Jurkat, Clone E6-1 (cell line): Measurements from ENCODE around the gene XPA. TPM values are rescaled to one million over a fixed set of nuclear protein-coding genes. Genes with fewer than 3 reads are reported as not detected.
"Not testable (repeated sequence)": the region's sequence is repeated elsewhere in the genome, so short reads cannot be mapped to it uniquely, and the experiment has no call there.

ENCODE experiments used
- DNase-seq: peaks from one replicate; pipeline ENCODE4 v3.0.0-alpha.2; 2011; ENCODE audit warnings: low read depth, low spot score
- H3K4me3 ChIP-seq: 2 replicates; pipeline ENCODE4 v1.5.1; 2011; ENCODE audit warnings: mild to moderate bottlenecking, low read length, control low read depth, moderate library complexity
- polyA plus RNA-seq: library from polyadenylated mRNA; unstranded; fragments of >200 nt; gene quantifications from one replicate; pipeline ENCODE4 v1.2.1, GENCODE V29; 2012; ENCODE audit warnings: missing spikeins; ENCODE audit not compliant: insufficient read length, insufficient read depth

Gene XPA
- polyA plus RNA-seq, result 18.7 TPM

GRCh38 chr9:97696803-97697601, at the start of gene XPA:
TSS of gene XPA (minus strand) at chr9:97697340. CDS start at chr9:97697292, 48 bp downstream.
- DNase-seq, result peak; percentile 84
- H3K4me3 ChIP-seq, result peak within 1 kb of the TSS; percentile 77

GRCh38 chr9:97744710-97745708, 47.9 kb upstream of the XPA start:
- H3K4me3 ChIP-seq, result no peak overlapping the region
- DNase-seq, result no peak

- not testable (repeated sequence) for DNase-seq, H3K4me3 ChIP-seq
These were observed 46.9 kb upstream of the XPA start for GRCh38 chr9:97744025-97744424.

- no peak for DNase-seq
- no peak overlapping the region for H3K4me3 ChIP-seq
These were observed 45.4 kb upstream of the XPA start for GRCh38 chr9:97742545-97742944.

- DNase-seq, result no peak
- H3K4me3 ChIP-seq, result no peak overlapping the region
These were observed 44.8 kb upstream of the XPA start for GRCh38 chr9:97741947-97742346.

- H3K4me3 ChIP-seq, result no peak overlapping the region
- no peak for DNase-seq
These were observed 44.0 kb upstream of the XPA start for GRCh38 chr9:97740848-97741821.

- H3K4me3 ChIP-seq, result no peak overlapping the region
- no peak for DNase-seq
These were observed 40.3 kb upstream of the XPA start for GRCh38 chr9:97737429-97737828.

GRCh38 chr9:97735070-97735600, 38.0 kb upstream of the XPA start:
- H3K4me3 ChIP-seq, result no peak overlapping the region
- DNase-seq, result no peak

GRCh38 chr9:97726716-97727115, 29.6 kb upstream of the XPA start:
- no peak for DNase-seq
- H3K4me3 ChIP-seq, result no peak overlapping the region

GRCh38 chr9:97723819-97724218, 26.7 kb upstream of the XPA start:
- DNase-seq, result no peak
- no peak overlapping the region for H3K4me3 ChIP-seq

GRCh38 chr9:97722331-97722730, 25.2 kb upstream of the XPA start:
- DNase-seq, result no peak
- no peak overlapping the region for H3K4me3 ChIP-seq

- no peak for DNase-seq
- H3K4me3 ChIP-seq, result no peak overlapping the region
These were observed 24.3 kb upstream of the XPA start for GRCh38 chr9:97721396-97721795.

GRCh38 chr9:97717866-97718265, 20.7 kb upstream of the XPA start:
- no peak overlapping the region for H3K4me3 ChIP-seq
- no peak for DNase-seq

- H3K4me3 ChIP-seq, result no peak overlapping the region
- DNase-seq, result peak; percentile 44
These were observed 17.3 kb upstream of the XPA start for GRCh38 chr9:97714435-97714834.

- DNase-seq, result peak; percentile 81
- no peak overlapping the region for H3K4me3 ChIP-seq
These were observed 14.1 kb upstream of the XPA start for GRCh38 chr9:97711223-97711626.

- peak; percentile 51 for DNase-seq
These were observed 13.4 kb upstream of the XPA start for GRCh38 chr9:97710356-97711222.

GRCh38 chr9:97706246-97706645, 9.1 kb upstream of the XPA start:
- H3K4me3 ChIP-seq, result no peak overlapping the region
- no peak for DNase-seq

More at GRCh38 chr9:97710356-97711222, 13.4 kb upstream of the XPA start:
- no peak overlapping the region for H3K4me3 ChIP-seq
